ENCODE results near the gene FBXL20. TPM values are rescaled to one million over a fixed set of nuclear protein-coding genes. Genes with fewer than 3 reads are reported as not detected.

Gene FBXL20
- polyA plus RNA-seq, 1 experiment = 3.9 TPM

DNA sequence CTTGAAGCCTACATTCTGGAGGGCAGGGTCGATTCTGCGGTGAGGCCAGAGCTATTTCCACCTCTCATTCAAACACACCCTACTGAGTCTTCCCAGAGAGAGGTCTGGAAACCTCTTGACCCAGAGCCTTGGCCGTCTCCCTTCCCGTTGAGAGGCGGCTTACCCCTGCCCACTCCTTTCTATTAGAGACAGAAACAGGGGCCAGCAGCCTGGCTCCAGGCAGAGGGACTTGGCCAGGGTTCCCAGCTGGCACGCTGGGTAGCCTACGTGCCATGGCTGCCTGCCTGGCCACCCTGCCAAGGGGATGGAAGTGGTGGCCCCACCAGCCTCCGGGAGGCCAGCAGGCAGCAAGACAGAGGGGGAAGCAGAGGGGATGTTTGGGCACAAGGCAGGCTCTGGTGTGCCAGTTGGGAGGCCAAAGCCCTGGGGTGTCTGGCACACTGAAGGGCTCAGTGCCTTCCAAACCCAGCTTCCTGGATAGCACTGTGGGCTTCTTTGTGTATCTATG, 181.7 kb downstream of the FBXL20 start:
- TF ChIP-seq, protein P1, sequence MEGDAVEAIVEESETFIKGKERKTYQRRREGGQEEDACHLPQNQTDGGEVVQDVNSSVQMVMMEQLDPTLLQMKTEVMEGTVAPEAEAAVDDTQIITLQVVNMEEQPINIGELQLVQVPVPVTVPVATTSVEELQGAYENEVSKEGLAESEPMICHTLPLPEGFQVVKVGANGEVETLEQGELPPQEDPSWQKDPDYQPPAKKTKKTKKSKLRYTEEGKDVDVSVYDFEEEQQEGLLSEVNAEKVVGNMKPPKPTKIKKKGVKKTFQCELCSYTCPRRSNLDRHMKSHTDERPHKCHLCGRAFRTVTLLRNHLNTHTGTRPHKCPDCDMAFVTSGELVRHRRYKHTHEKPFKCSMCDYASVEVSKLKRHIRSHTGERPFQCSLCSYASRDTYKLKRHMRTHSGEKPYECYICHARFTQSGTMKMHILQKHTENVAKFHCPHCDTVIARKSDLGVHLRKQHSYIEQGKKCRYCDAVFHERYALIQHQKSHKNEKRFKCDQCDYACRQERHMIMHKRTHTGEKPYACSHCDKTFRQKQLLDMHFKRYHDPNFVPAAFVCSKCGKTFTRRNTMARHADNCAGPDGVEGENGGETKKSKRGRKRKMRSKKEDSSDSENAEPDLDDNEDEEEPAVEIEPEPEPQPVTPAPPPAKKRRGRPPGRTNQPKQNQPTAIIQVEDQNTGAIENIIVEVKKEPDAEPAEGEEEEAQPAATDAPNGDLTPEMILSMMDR (IDR thresholded peaks at IDR 0.05; ENCODE audit: insufficient read depth, low read depth, low read length) = no peak
- CTCF ChIA-PET = interaction anchor here (1.1 to 21.2 kb wide), 2 partner anchors 20 to 45 kb away, joined by 3 to 438 read pairs; no protein-coding TSS in a partner anchor
- POLR2A ChIA-PET = no interaction called here
- no peak for DNase-seq (ENCODE audit: low read depth)
- Histone ChIP-seq H3K36me3 (ENCODE audit: control insufficient read depth, insufficient read depth, low read length) (no peaks in the 10 kb centered on the region), H3K4me3 (ENCODE audit: low read depth, low read length) (no peak overlapping the region), H3K27me3 (ENCODE audit: control insufficient read depth, insufficient read depth, low read length) (peaks cover 33% of the 10 kb centered on the region)

DNA sequence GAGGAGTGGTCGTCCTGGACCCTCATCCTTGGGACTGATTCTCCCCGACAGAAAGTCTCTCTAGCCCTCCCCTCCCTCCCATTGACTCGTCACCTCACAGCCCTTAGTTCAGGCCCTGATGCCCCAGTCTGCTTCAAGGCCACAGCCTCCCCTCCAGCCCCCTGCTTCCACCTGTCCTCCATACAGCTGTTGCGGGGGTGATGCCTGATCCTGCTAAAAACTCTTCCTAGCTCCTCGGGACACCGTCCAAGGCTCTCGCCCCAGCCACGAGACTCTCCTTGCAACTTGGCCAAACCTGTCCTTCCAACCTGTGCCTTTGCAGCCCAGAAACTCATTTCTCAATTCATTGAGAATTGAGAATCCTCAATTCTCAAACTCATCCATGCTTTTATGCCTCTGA, 182.5 kb downstream of the FBXL20 start:
- CTCF ChIA-PET = interaction anchor here (1.1 to 21.2 kb wide), 3 partner anchors 12 to 45 kb away, joined by 3 to 438 read pairs (median 3); no protein-coding TSS in a partner anchor
- no peak for DNase-seq (ENCODE audit: low read depth)
- Histone ChIP-seq H3K27me3 (ENCODE audit: control insufficient read depth, insufficient read depth, low read length) (peaks cover 29% of the 10 kb centered on the region), H3K4me3 (ENCODE audit: low read depth, low read length) (no peak overlapping the region), H3K36me3 (ENCODE audit: control insufficient read depth, insufficient read depth, low read length) (no peaks in the 10 kb centered on the region)
- TF ChIP-seq, protein P1 (IDR thresholded peaks at IDR 0.05; ENCODE audit: insufficient read depth, low read depth, low read length) = no peak
- POLR2A ChIA-PET = no interaction called here

- no peak for DNase-seq (ENCODE audit: low read depth)
- TF ChIP-seq, protein P1 (IDR thresholded peaks at IDR 0.05; ENCODE audit: insufficient read depth, low read depth, low read length) = no peak
- no peaks in the 10 kb centered on the region for H3K36me3 ChIP-seq (ENCODE audit: control insufficient read depth, insufficient read depth, low read length)
- H3K27me3 ChIP-seq (ENCODE audit: control insufficient read depth, insufficient read depth, low read length) = peaks cover 20% of the 10 kb centered on the region
- H3K4me3 ChIP-seq (ENCODE audit: low read depth, low read length) = no peak overlapping the region
- POLR2A ChIA-PET = interaction anchor here (0.6 kb wide), 1 partner anchor 48 kb away, joined by 8 read pairs; no protein-coding TSS in a partner anchor
- CTCF ChIA-PET = interaction anchor here (1.1 to 21.2 kb wide), 3 partner anchors 9 to 22 kb away, joined by 3 to 438 read pairs (median 5); no protein-coding TSS in a partner anchor
Observed at GRCh38 chr17:39217734-39218369, 183.6 kb downstream of the FBXL20 start.

GRCh38 chr17:39213852-39214251, 187.6 kb downstream of the FBXL20 start:
- Histone ChIP-seq H3K27me3 (ENCODE audit: control insufficient read depth, insufficient read depth, low read length) (peaks cover 13% of the 10 kb centered on the region), H3K36me3 (ENCODE audit: control insufficient read depth, insufficient read depth, low read length) (no peaks in the 10 kb centered on the region), H3K4me3 (ENCODE audit: low read depth, low read length) (no peak overlapping the region)
- ChIA-PET POLR2A (no interaction called here), CTCF (interaction anchor here (0.6 to 21.2 kb wide), 2 partner anchors 14 to 26 kb away, joined by 4 to 438 read pairs; no protein-coding TSS in a partner anchor)
- TF ChIP-seq, protein P1 (IDR thresholded peaks at IDR 0.05; ENCODE audit: insufficient read depth, low read depth, low read length) = no peak
- no peak for DNase-seq (ENCODE audit: low read depth)

GRCh38 chr17:39212841-39213480, 188.5 kb downstream of the FBXL20 start:
- ChIA-PET CTCF (interaction anchor here (1.8 to 21.2 kb wide), 2 partner anchors 9 to 26 kb away, joined by 5 to 438 read pairs; no protein-coding TSS in a partner anchor), POLR2A (interaction anchor here (0.6 kb wide), 1 partner anchor 9 kb away, joined by 23 read pairs; no protein-coding TSS in a partner anchor)
- DNase-seq (ENCODE audit: low read depth) = no peak
- no peak overlapping the region for H3K4me3 ChIP-seq (ENCODE audit: low read depth, low read length)
- TF ChIP-seq, protein P1 (IDR thresholded peaks at IDR 0.05; ENCODE audit: insufficient read depth, low read depth, low read length) = no peak
- no peaks in the 10 kb centered on the region for H3K36me3 ChIP-seq (ENCODE audit: control insufficient read depth, insufficient read depth, low read length)
- peaks cover 9% of the 10 kb centered on the region for H3K27me3 ChIP-seq (ENCODE audit: control insufficient read depth, insufficient read depth, low read length)
